Activated gamma-delta T cell treated with Interleukin-2 at 50 U/mL for 16 hours (primary cell): ENCODE results near the gene WEE1.
"Not testable (repeated sequence)": the region's sequence is repeated elsewhere in the genome, so short reads cannot be mapped to it uniquely, and the experiment has no call there.

Experiments
- DNase-seq: peaks from one replicate; pipeline ENCODE4 v3.0.0-alpha.2; 2020

The WEE1 gene

GRCh38 chr11:9573052-9573774, at the start of gene WEE1:
Gene WEE1, plus strand, starts transcription at chr11:9573670. Its CDS starts 264 bp downstream, at chr11:9573934.
- DNase-seq: peak; percentile 94

GRCh38 chr11:9524001-9524400, 49.5 kb upstream of the WEE1 start:
- DNase-seq: no peak

- no peak for DNase-seq
These were observed 48.4 kb upstream of the WEE1 start for GRCh38 chr11:9525116-9525515.

- no peak for DNase-seq
These were observed 45.9 kb upstream of the WEE1 start for GRCh38 chr11:9527481-9528135.

GRCh38 chr11:9528136-9528501, 45.4 kb upstream of the WEE1 start:
- no peak for DNase-seq

GRCh38 chr11:9528573-9529333, 44.7 kb upstream of the WEE1 start:
- DNase-seq: no peak

- DNase-seq: no peak
These were observed 44.2 kb upstream of the WEE1 start for GRCh38 chr11:9529334-9529650.

GRCh38 chr11:9530020-9530621, 43.3 kb upstream of the WEE1 start:
- DNase-seq: no peak

GRCh38 chr11:9530901-9531625, 42.4 kb upstream of the WEE1 start:
- DNase-seq: no peak

GRCh38 chr11:9533058-9533457, 40.4 kb upstream of the WEE1 start:
- no peak for DNase-seq

GRCh38 chr11:9533736-9534473, 39.6 kb upstream of the WEE1 start:
- no peak for DNase-seq

- peak; percentile 77 for DNase-seq
These were observed 38.2 kb upstream of the WEE1 start for GRCh38 chr11:9535189-9535781.

- DNase-seq: no peak
These were observed 34.9 kb upstream of the WEE1 start for GRCh38 chr11:9538548-9538947.

- DNase-seq: not testable (repeated sequence)
These were observed 24.3 kb upstream of the WEE1 start for GRCh38 chr11:9549216-9549615.

- no peak for DNase-seq
These were observed 23.3 kb upstream of the WEE1 start for GRCh38 chr11:9550191-9550628.

GRCh38 chr11:9561279-9561982, 12.0 kb upstream of the WEE1 start:
- DNase-seq: no peak

- DNase-seq: no peak
These were observed 10.8 kb upstream of the WEE1 start for GRCh38 chr11:9562716-9563115.

- no peak for DNase-seq
These were observed 10.2 kb upstream of the WEE1 start for GRCh38 chr11:9563196-9563730.

- DNase-seq: peak; percentile 38
These were observed 7.5 kb upstream of the WEE1 start for GRCh38 chr11:9565822-9566560.

- DNase-seq: no peak
These were observed 6.9 kb upstream of the WEE1 start for GRCh38 chr11:9566561-9567063.
